Activated CD8-positive, alpha-beta T cell treated with anti-CD3 and anti-CD28 coated beads, Interleukin-2, amount 10 ng/mL, durations not matched to agents 7 days and 5 days (primary cell): ENCODE results near the gene TMEM63A. TPM values are rescaled to one million over a fixed set of nuclear protein-coding genes. Genes with fewer than 3 reads are reported as not detected.
A peak's percentile ranks its signal among the peaks of the same experiment; 100 is the strongest.

Experiments
- ATAC-seq: fragments of 150-1000 bp; cut with Tn5 transposase; one replicate; pipeline ENCODE4 v1.10.0; 2021; ENCODE audit warnings: moderate library complexity
- CTCF ChIA-PET: fragments of 350-600 bp; sonication (Branson Sonifier 250); formaldehyde crosslinking; loops from one replicate; lab custom pipeline; 2021; ENCODE audit warnings: antibody characterized with exemption; lab: Charles Lee
- POLR2A ChIA-PET: fragments of 350-600 bp; sonication (Branson Sonifier 250); formaldehyde crosslinking; loops from one replicate; lab custom pipeline; 2021; ENCODE audit warnings: antibody characterized with exemption; lab: Charles Lee
- DNase-seq: peaks from one replicate; pipeline ENCODE4 v3.0.0-alpha.2; 2020
- H3K27ac Mint-ChIP-seq: one replicate; pipeline ENCODE4 v1.8.0; 2021; ENCODE audit warnings: mild to moderate bottlenecking, mixed read lengths
- H3K27me3 Mint-ChIP-seq: one replicate; pipeline ENCODE4 v1.8.0; 2021; ENCODE audit warnings: low read depth, mixed read lengths
- H3K36me3 Mint-ChIP-seq: one replicate; pipeline ENCODE4 v1.8.0; 2021; ENCODE audit warnings: low read depth, mixed read lengths
- H3K4me1 Mint-ChIP-seq: one replicate; pipeline ENCODE4 v1.8.0; 2021; ENCODE audit warnings: low read depth, mixed read lengths
- H3K4me3 Mint-ChIP-seq: one replicate; pipeline ENCODE4 v1.8.0; 2021; ENCODE audit warnings: mild to moderate bottlenecking, mixed read lengths
- H3K9me3 Mint-ChIP-seq: one replicate; pipeline ENCODE4 v1.8.0; 2022; ENCODE audit warnings: mixed read lengths; ENCODE audit not compliant: insufficient read depth
- total RNA-seq, 2 experiments: library from RNA; stranded (reverse); gene quantifications; one replicate each; pipeline ENCODE4 v1.2.3, GENCODE V29; 2021

Gene TMEM63A
- total RNA-seq, 2 experiments from 2014 or later: 83.5 to 85.8 TPM

- Mint-ChIP-seq H3K4me1 (peaks cover 52% of the 10 kb centered on the region), H3K27ac (peak overlapping the region; percentile 97), H3K27me3 (no peaks in the 10 kb centered on the region), H3K9me3 (no peaks in the 10 kb centered on the region), H3K4me3 (peak overlapping the region; percentile 97), H3K36me3 (peaks cover 48% of the 10 kb centered on the region)
- CTCF ChIA-PET: interaction anchor here (0.7 to 1.5 kb wide), 3 partner anchors 11 to 41 kb away, joined by 3 to 4 read pairs (median 3); no protein-coding TSS in a partner anchor
- DNase-seq (no peak), ATAC-seq (no peak)
- POLR2A ChIA-PET: interaction anchor here (0.8 to 1.3 kb wide), 3 partner anchors 10 to 454 kb away, joined by 3 to 5 read pairs (median 5); partner anchors contain the start of gene SRP9
Measured at GRCh38 chr1:225921734-225922709, 39.8 kb upstream of the TMEM63A start.

DNA sequence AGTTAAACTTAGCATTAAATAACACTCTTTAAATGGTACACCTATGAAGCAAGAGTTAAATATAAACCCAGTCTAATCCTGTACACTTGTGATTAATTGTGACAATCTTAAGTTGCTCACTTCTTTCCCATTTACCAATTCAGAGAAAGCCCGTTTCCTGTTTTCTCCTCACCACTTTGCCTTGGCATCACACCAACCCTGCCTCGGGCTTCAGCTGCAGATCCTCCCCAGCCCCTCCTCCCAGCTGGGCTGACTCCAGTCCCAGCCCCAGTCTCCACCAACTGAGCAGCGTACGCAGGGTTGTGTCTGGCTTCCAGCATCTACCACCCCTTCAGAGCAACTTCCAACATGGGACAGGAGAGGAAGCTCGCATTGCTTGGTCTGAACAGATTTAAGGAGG, 37.7 kb upstream of the TMEM63A start:
- H3K27ac Mint-ChIP-seq: peak overlapping the region; percentile 78
- peaks cover 55% of the 10 kb centered on the region for H3K36me3 Mint-ChIP-seq
- ChIA-PET POLR2A (no interaction called here), CTCF (interaction anchor here (0.8 to 1.5 kb wide), 4 partner anchors 8 to 67 kb away, joined by 4 read pairs; no protein-coding TSS in a partner anchor)
- ATAC-seq (no peak), DNase-seq (no peak)
- no peaks in the 10 kb centered on the region for H3K9me3 Mint-ChIP-seq
- peaks cover 43% of the 10 kb centered on the region for H3K4me1 Mint-ChIP-seq
- no peaks in the 10 kb centered on the region for H3K27me3 Mint-ChIP-seq
- H3K4me3 Mint-ChIP-seq: no peak overlapping the region

- CTCF ChIA-PET: no interaction called here
- Mint-ChIP-seq H3K36me3 (peaks cover 54% of the 10 kb centered on the region), H3K27me3 (no peaks in the 10 kb centered on the region), H3K9me3 (no peaks in the 10 kb centered on the region), H3K4me3 (no peak overlapping the region), H3K27ac (no peak overlapping the region), H3K4me1 (peaks cover 37% of the 10 kb centered on the region)
- ATAC-seq: no peak
- DNase-seq: no peak
- POLR2A ChIA-PET: no interaction called here
Measured at GRCh38 chr1:225918280-225918679, 36.1 kb upstream of the TMEM63A start.

- Mint-ChIP-seq H3K9me3 (no peaks in the 10 kb centered on the region), H3K4me1 (peaks cover 32% of the 10 kb centered on the region), H3K36me3 (peaks cover 48% of the 10 kb centered on the region), H3K27me3 (no peaks in the 10 kb centered on the region), H3K27ac (peak overlapping the region; percentile 16), H3K4me3 (no peak overlapping the region)
- ChIA-PET CTCF (no interaction called here), POLR2A (no interaction called here)
- ATAC-seq (no peak), DNase-seq (no peak)
Measured at GRCh38 chr1:225917536-225917935, 35.4 kb upstream of the TMEM63A start.

GRCh38 chr1:225917101-225917500, 34.9 kb upstream of the TMEM63A start:
- no peak for ATAC-seq
- no peaks in the 10 kb centered on the region for H3K27me3 Mint-ChIP-seq
- H3K4me3 Mint-ChIP-seq: no peak overlapping the region
- no peaks in the 10 kb centered on the region for H3K9me3 Mint-ChIP-seq
- peaks cover 45% of the 10 kb centered on the region for H3K36me3 Mint-ChIP-seq
- no peak for DNase-seq
- peaks cover 28% of the 10 kb centered on the region for H3K4me1 Mint-ChIP-seq
- H3K27ac Mint-ChIP-seq: no peak overlapping the region
- CTCF ChIA-PET: no interaction called here
- POLR2A ChIA-PET: no interaction called here

DNA sequence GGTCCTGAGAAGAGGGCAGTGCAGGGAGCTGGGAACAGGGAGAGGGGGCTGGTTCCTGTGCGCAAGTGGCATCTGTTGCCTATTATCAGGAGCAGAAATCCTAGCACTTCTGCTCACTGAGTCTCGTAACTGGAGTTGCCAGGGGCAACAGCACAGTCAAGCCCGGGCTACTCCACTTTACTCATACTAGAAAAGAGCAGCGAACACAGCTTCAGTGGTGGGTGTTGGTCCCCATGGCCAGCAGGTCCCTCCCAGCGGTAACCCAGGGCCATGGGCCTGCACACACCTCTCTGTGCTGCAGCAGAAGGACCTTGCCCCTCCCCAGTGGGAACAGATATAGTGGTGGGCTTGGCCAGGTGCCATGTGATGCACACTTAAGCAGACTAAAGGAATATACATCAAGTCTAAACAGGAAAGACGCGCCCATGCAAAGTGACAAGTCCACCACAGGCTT, 33.4 kb upstream of the TMEM63A start:
- ChIA-PET POLR2A (no interaction called here), CTCF (no interaction called here)
- H3K36me3 Mint-ChIP-seq: peaks cover 36% of the 10 kb centered on the region
- no peaks in the 10 kb centered on the region for H3K9me3 Mint-ChIP-seq
- H3K4me3 Mint-ChIP-seq: no peak overlapping the region
- H3K4me1 Mint-ChIP-seq: peaks cover 21% of the 10 kb centered on the region
- no peaks in the 10 kb centered on the region for H3K27me3 Mint-ChIP-seq
- DNase-seq: no peak
- ATAC-seq: no peak
- H3K27ac Mint-ChIP-seq: no peak overlapping the region

- ChIA-PET CTCF (no interaction called here), POLR2A (no interaction called here)
- Mint-ChIP-seq H3K36me3 (peaks cover 31% of the 10 kb centered on the region), H3K9me3 (no peaks in the 10 kb centered on the region), H3K27me3 (no peaks in the 10 kb centered on the region), H3K4me3 (no peak overlapping the region), H3K4me1 (peaks cover 21% of the 10 kb centered on the region), H3K27ac (no peak overlapping the region)
- DNase-seq (no peak), ATAC-seq (no peak)
Measured at GRCh38 chr1:225914947-225915346, 32.8 kb upstream of the TMEM63A start.

GRCh38 chr1:225914391-225914790, 32.2 kb upstream of the TMEM63A start:
- Mint-ChIP-seq H3K4me3 (no peak overlapping the region), H3K9me3 (no peaks in the 10 kb centered on the region), H3K36me3 (peaks cover 26% of the 10 kb centered on the region), H3K27ac (no peak overlapping the region), H3K27me3 (no peaks in the 10 kb centered on the region), H3K4me1 (peaks cover 21% of the 10 kb centered on the region)
- POLR2A ChIA-PET: no interaction called here
- CTCF ChIA-PET: no interaction called here
- ATAC-seq (no peak), DNase-seq (no peak)

DNA sequence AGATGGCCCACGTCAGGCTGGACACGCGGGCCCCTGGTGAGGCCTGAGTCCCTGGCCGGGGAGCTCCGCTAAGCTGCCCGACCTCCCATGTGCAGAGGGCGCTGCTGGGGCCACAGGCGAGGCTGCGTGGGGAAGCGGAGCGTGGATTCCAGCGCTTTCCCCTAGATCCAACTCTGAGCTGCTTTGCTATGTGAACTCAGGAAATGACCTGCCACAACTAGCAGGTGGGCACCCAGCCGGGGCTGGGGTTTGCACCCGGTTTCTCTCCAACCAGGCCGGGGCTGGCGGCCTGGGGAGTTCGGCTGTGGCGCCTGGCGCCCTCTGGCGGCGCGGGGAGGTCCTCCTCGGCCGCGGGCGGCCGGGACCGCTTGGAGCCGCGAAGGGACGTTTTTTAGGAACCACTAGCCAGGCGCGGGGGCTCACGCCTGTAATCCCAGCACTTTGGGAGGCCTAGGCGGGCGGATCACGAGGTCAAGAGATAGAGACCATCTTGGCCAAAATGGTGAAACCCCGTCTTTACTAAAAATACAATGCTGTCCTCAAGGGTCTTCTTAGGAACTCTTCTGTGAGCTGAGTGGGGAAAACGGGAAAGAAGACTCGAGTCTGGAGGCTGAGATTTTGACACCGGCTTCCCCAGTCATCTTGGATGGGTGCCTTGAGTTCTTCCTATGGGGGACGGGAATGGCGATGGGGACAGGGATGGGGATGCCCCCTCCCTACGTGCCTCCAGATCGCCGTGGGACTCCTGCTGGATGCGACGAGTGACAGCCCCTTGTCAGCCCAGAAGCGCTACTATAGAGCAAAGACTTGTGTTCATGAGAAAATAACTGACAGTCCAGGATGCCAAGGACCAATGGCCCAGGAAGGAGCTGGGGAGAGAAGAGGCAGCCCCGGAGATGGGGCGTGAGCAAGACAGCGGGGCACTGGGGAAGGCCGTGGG, 29.3 kb upstream of the TMEM63A start:
- ChIA-PET CTCF (interaction anchor here (0.6 to 5.6 kb wide), 24 partner anchors 9 to 438 kb away, joined by 3 to 63 read pairs (median 4); partner anchors contain the start of genes LEFTY1, PYCR2, SRP9 and TMEM63A), POLR2A (interaction anchor here (0.6 to 1.0 kb wide), 3 partner anchors 11 to 134 kb away, joined by 3 to 7 read pairs (median 5); partner anchors contain the start of gene SRP9)
- H3K9me3 Mint-ChIP-seq: no peaks in the 10 kb centered on the region
- H3K27ac Mint-ChIP-seq: no peak overlapping the region
- H3K4me1 Mint-ChIP-seq: peaks cover 19% of the 10 kb centered on the region
- ATAC-seq (peak; percentile 89), DNase-seq (peak; percentile 74)
- H3K27me3 Mint-ChIP-seq: no peaks in the 10 kb centered on the region
- H3K4me3 Mint-ChIP-seq: no peak overlapping the region
- H3K36me3 Mint-ChIP-seq: peaks cover 2% of the 10 kb centered on the region

DNA sequence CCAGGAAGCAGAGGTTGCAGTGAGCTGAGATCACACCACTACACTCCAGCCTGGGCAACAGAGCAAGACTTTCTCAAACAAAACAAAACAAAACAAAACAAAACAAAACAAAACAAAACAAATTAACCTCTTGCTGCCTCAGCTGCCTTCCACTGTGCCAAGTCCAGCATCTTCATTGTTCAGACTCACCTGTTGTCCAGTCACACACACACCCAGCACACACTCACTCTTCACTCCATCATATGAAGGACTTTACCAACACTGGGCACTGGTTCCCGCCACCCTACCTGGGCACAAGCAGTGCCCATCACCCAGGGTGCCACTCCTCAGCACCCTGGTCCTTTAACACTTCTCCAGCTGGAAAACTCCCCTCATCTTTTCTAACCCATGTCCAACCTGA, 27.3 kb upstream of the TMEM63A start:
- ChIA-PET POLR2A (interaction anchor here (0.6 to 1.5 kb wide), 3 partner anchors 64 to 132 kb away, joined by 3 to 5 read pairs (median 3); partner anchors contain the start of genes EPHX1 and SRP9), CTCF (interaction anchor here (1.1 to 5.6 kb wide), 9 partner anchors 10 to 435 kb away, joined by 3 to 63 read pairs (median 7); partner anchors contain the start of genes PYCR2, SRP9 and TMEM63A)
- peaks cover 17% of the 10 kb centered on the region for H3K4me1 Mint-ChIP-seq
- ATAC-seq (no peak), DNase-seq (no peak)
- H3K4me3 Mint-ChIP-seq: no peak overlapping the region
- H3K36me3 Mint-ChIP-seq: no peaks in the 10 kb centered on the region
- no peaks in the 10 kb centered on the region for H3K9me3 Mint-ChIP-seq
- H3K27me3 Mint-ChIP-seq: peaks cover 7% of the 10 kb centered on the region
- peak overlapping the region; percentile 7 for H3K27ac Mint-ChIP-seq

DNA sequence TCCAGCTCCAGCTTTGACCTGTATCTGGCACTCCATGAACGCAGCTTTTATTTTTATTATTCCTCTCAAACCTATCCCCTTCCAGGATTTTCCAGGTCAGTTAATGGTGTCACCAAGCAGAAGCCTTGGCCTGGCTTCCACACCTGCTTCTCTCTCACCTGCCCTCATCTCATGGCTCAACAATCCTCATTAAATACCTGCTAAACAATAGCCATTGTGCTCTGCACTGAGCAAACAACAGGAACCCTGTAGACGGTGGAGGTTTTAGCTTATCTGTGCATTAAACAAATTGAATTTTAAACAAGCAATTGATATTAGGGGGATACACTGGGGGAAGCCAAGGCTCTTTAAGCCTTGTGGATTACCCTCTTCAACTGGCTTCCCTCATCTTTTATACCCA, 26.6 kb upstream of the TMEM63A start:
- DNase-seq: no peak
- CTCF ChIA-PET: interaction anchor here (0.7 to 5.6 kb wide), 6 partner anchors 11 to 434 kb away, joined by 3 to 63 read pairs (median 18); partner anchors contain the start of genes PYCR2, SRP9 and TMEM63A
- Mint-ChIP-seq H3K4me1 (peaks cover 17% of the 10 kb centered on the region), H3K4me3 (no peak overlapping the region), H3K9me3 (no peaks in the 10 kb centered on the region), H3K27me3 (peaks cover 7% of the 10 kb centered on the region), H3K36me3 (no peaks in the 10 kb centered on the region), H3K27ac (no peak overlapping the region)
- POLR2A ChIA-PET: interaction anchor here (0.6 kb wide), 1 partner anchor 99 kb away, joined by 3 read pairs; the partner anchor contains the start of gene EPHX1
- no peak for ATAC-seq
